ENCODE results near the gene NTRK3.

NTRK3 gene

DNA sequence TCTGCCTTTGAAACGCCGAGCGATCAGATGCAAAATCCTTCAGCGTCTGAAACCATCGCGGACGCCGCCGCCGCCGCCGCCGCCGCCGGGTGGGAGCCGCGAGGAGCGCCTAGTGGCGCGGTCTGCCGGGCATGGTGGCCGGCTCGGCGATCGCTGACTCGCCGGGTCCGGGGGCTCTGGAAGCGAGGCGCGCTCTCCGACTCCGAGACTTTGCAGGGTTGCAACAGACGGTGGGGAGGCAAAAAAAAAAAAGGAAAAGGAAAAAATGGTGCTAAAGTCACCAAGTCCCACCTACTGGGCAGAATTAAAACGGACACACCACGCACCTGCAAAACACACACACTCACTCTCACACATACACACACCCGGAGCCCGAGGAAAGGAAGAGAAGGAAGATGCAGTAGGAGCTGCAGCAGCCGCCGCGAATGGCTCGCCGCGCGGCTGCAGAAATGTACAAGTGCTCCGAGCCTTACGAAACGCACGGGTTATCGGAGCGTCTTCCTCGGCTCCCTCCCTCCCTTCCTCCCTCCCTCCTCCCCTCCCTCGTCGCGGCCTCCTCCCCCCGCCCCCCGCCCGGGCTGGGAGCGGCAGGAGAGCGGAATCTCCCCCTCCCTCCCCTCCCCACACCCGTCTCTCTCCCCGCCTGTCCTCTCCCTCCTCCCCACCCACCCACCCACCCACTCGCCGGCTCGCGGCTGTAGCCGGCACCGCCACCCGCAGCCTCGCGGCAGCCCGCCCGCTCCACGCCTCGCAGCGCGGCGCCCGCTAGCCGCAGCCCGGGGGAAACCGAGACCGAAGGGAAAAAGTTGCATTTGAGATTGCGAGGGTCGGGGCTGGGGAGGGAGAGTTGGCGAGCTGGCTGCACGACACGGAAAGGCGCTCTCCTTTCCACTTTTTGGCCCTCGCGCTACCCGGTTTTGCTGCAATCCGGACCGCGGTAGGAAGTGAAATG, at the start of gene NTRK3:
Gene NTRK3, minus strand, starts transcription at position 461 of the 952 bp plus-strand sequence. CDS start 586 bp downstream, outside the sequence.
- no peak for DNase-seq (ENCODE audit: low spot score)

DNA sequence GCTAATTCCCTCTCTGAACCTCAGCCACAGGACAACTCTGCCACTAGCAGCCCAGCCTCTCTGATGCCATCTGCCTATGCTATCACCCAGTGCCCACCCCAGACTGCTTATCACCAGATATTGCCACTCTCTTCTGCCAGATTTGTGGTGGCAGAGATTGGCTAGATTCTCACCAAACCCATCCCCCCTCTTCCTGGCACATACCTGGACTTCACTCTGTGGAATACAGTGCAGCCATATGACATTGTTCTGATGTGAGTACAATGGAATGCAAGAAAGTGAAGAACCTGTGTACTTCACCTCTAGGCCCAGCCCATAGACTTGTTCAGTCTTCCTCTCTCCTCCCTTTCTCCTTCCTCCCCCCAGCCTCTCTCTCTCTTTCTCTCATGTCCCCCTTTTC, 46.9 kb upstream of the NTRK3 start:
- DNase-seq (ENCODE audit: low spot score) = no peak

DNA sequence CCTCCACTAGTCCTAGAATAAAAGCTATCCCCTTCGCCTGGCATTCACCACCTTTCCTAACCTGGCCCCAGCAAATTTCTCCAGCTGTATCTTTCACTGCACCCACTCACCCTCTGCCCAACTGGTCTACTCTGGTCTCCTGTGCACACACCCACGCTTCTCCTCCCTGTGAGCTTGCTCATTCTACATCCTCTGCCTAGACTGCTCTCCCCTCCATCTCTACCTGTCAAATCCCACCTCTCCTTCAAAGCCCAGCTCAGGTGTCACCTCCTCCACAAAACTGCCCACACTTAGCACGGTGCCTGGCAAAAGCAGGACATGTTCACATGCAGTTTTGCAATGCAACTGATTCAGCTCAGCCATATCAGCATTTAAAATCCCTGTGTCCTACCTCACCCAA, 45.8 kb upstream of the NTRK3 start:
- DNase-seq (ENCODE audit: low spot score) = no peak

DNA sequence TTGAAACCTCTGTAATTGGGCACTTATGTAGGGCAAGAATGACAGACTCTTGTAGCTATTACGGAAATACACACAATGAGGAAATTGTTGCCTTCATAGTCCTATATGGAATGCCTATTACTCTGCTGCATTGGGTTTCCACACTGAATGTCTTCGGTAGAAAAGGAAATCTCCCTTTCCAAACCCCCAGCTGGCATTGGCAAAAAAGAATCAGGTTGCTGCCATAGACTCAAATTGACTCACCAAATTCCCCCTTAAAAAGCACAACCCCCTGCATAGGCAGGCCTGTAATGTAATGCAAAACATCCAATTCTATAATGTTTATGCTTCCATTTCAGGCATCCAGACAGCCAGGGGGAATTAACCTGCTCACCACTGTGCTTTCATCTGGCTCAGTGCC, 44.8 kb upstream of the NTRK3 start:
- DNase-seq (ENCODE audit: low spot score) = no peak

DNA sequence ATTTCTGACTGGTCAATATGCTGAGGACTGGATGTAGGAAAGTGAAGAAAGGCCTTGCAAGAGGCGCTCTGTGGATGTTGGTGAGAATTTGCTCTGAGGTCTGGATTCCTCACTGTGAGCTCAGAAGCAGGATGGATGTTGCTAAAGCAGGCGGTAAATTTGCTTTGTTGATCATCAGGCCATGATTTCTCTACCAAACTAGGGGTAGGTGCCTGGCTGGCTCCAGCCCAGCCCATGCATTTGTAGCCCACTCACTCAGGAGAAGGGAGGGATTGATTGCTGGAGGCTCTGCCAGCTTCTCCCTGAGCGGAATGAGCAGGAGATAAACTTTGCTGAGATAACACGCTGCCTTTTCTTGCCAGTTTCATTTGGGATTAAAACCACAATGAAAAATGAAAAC, 44.3 kb upstream of the NTRK3 start:
- no peak for DNase-seq (ENCODE audit: low spot score)

DNA sequence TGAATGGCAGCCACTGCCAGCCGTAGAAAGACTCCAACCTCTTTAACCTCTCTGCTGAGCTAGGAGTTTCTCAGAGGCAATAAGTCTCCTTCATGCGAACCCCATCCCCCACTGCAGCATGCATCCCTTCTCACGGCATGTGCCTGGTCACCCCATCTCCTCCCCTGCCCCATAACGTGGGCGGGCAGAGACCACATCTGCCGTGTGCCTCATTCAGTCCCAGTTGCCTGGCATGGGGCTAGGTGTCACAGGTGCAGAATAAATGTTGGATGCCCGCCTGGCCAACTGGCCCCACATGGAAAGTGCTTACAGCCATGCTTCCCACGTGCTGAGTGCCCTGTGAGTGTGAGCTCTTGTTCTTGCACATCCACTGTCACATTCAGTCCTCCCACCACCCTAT, 43.5 kb upstream of the NTRK3 start:
- no peak for DNase-seq (ENCODE audit: low spot score)

DNA sequence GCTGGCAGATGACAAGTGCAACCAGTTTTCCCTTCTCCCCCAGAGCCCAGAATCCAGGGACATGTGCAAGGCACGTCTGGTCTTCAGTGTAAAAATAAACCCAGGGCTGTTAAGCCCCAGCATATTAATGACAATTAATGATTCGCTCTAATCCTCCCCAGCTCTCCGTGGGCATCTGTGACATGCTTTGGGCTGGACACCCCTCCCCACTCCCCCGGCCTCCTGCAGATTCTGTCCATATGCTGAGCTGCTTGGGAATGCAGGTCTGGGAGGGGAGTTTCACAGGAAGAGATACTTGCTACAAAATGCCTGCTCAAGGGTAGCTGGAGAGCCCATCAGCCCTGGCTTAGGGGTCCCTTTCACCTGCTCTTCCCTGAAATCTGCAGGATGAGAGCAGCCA, 43.0 kb upstream of the NTRK3 start:
- DNase-seq (ENCODE audit: low spot score) = no peak

DNA sequence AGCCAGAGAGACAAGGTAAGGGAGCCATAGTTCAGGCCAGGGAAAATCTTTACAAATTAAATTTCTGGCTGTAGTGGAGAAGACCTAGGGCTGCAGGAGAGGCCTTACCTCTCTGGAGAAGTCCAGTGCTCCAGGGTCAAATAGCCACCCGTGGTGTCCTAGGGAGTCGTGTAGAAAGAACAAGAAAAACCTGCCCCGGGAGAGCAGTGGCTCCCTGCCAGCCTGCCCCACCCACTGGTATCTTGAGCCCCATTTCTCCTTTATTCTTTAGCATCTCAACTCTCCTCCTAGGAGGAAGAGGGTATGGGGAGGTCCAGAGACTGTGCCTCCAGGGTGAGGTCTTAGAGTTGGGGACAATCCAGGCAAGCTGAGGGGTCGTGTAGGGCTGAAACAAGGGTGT, 32.1 kb upstream of the NTRK3 start:
- DNase-seq (ENCODE audit: low spot score) = no peak

DNA sequence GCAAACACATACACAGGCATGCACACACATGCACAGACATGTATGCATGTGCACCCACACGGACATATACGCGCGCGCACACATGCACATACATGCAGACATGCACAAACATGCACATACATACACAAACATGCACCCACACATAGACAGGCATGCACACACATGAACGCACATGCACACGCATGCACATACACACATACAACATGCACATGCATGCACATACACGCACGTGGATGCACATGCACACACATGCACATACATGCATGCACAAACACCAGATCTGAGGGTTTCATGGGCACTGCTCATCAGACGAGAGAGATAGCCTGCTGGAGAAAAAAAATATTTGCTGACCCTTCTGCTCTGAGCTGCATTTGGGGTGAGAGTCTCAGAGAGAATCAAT, 31.7 kb upstream of the NTRK3 start:
- no peak for DNase-seq (ENCODE audit: low spot score)

DNA sequence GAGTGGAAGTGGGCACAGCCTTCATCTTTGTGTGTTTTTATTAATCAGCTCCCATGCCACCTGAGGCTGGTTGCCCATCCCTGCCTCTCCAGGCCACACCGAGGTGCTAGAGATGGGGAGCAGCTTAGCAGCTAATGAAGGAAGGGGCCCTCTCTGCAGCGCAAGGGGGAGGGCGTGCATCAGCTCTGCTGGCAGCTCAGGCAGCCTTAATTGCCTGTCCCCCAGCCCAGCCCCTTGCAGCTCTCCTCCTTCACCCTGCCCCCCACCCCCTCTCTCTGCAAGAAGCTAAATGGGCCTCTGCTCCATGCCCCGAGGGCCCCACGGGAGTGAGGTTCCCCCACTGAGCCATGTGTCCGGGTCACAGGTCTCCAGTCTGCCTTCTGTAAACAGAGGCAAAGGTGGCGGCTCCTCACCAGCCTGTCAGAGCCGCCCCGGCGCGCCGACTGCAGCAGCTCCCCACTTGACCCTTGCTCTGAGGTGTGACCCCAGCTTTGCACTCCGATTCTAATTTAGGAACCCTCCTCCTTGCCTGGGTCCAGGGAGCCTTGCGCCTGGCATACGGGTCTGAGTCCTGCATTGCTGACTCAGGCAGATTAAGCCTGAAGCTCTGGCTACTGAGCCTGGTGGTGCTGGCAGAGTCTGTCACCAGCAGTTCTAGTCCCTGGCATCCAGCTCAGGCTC, 27.9 kb upstream of the NTRK3 start:
- DNase-seq (ENCODE audit: low spot score) = no peak

DNA sequence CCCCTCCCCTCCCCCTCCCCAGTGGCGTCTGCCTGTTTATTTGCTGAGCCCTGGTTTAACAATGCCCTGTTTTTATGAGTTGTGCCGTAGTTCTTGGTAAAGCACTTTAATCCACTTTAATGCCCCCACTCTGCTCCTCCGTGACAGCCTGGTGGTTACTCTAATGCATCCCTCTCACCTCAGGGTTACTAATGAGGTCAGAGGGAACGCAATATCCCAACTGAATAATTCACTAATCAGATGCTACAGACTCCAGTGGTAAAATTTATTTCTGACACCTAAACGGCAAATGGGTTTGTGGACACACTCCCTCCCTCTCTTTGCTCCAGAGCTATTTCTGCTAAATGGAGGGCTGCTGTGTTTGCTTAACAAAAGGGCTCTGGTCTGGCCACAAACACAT, 26.1 kb upstream of the NTRK3 start:
- DNase-seq (ENCODE audit: low spot score) = no peak

DNA sequence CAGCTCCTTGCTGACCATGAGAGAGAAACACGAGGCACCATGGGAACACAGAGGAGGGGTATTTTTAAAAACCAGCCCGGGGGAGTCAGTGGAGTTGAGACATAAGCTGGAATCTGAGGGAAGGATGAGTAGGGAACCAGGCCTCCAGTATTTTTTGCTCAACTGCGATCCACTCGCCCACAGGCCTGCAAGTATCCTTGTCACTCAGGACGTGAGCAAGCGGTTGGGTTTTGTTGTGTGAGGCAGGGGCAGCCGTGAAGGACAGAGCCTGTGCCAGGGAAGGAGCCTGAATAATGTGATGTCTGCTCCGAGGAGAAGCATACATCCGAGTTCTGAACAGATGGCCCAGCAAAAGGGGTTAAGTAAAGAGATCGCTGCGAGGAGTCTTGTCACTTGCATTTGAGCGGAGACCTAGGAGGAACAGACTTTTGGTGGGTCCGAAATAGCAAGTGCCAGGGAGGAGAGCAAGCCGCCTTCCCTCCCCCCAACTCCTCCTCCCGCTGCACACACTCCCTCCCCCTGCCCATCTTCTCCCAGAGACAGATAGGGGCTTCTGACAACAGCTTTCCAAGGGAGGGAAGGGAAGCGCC, 20.4 kb upstream of the NTRK3 start:
- DNase-seq (ENCODE audit: low spot score) = no peak

DNA sequence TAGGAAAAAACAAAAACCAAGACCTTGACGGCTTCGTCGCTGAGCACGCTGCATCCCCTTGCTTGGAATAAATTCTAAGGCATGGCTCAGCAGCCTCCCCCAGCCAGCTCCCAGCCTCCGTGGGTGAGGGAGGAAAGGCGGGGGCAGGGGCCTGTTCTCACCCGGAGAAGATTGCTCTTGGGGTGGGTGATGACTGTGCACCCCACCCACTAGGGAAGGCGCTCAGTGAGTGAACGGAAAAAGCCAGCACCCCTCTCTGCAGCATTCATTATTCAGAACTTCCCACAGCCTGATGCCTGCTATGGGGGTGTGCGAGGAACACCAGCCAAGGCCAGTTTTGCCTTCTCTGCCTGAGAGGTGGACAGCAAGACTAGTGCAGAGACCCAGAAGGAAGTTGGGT, 19.3 kb upstream of the NTRK3 start:
- DNase-seq (ENCODE audit: low spot score) = no peak

DNA sequence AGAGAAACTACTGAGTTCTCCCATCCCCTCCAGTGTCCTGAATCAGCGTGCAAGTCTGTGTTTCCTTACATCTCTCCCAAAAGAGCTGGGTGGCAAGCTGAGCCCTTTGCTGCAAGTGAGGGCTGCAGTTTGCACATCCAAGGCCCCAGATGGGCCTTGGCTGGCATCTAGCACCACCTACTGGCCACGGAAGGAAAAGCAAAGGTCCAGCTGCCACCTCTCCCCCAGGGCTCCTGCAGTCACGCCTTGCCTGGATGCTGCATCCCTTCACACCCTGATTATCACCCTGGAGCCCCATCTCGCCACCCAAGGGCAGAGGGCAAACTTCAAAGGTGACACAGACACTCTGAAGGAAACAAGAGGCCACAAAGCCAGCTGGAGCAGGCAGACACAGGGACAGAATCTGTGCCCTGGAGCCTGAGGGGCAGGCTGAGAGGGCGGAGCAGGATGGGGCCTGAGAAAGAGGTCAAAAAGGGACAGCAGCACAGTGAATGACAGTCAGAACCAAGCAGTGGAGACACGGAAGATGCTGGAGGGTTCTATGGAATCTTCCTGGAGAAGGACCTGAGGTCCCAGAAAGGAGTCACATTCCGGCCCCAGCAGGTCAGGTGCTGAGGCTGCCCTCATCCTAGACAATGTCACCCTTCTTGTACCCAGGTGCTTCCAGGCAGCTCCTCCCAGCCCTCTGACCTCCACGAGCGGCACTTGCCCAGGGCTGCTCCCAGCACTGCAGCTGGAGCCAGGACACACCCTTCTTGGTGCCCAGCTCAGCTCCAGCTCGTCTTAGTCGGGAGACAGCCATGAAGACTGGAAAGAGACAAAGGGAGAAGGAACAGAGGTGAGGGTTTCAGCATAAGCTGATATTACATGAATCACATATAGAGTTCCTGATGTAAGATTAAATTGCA, 18.3 kb upstream of the NTRK3 start:
- peak; percentile 38 for DNase-seq (ENCODE audit: low spot score)

DNA sequence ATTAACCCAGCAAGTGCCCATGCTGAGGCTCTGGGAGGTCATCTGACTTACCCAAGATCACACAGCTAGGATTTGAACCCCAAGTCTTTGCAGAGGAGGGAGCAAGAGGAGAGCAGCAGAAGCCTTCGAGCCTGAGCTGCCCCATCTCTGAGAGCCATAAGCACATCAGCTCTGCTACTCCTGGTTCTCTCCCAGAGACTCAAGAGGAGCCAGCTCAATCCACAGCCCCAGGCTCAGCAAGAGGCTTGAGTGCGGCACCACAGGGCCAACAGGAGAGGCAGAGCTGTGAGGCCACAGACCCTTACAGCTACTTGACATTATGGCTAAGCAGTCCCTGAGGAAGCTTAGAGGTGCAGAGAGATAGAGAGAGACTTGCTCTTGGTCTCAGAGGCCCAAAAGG, 15.9 kb upstream of the NTRK3 start:
- no peak for DNase-seq (ENCODE audit: low spot score)

DNA sequence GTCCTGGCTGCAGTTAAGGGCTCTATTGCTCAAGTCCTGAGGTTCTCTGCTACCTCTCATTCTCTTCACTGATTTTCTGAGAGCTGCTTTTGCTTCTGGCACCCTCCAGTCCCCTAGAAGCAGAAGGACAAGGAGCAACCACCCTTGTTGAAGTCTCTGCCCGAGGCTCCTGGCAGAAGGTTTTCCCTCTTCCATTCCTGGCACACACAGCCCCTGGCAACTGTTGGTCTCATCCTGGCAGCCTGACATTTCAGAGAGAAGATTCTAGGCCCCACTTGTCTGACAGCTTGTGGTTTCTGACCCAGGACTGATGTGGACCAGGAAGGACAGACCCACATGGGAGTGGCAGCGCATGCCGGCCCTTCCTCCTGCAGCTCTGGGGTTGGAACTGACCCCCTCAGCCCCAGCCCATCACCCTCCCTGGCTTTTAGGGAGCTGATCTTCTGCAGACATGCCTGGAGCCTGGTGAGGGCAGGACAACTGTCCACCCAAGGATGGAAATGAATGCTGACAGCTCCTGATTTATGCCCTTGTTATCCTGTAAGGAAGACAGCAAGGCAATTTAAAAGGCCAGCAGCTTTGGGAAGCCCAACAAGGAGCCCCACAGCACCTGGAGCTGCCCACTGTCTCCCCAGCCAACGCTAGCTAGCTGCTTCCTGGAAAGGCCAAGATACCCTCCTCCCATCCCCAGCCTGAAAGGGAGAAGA, 13.0 kb upstream of the NTRK3 start:
- DNase-seq (ENCODE audit: low spot score) = no peak

DNA sequence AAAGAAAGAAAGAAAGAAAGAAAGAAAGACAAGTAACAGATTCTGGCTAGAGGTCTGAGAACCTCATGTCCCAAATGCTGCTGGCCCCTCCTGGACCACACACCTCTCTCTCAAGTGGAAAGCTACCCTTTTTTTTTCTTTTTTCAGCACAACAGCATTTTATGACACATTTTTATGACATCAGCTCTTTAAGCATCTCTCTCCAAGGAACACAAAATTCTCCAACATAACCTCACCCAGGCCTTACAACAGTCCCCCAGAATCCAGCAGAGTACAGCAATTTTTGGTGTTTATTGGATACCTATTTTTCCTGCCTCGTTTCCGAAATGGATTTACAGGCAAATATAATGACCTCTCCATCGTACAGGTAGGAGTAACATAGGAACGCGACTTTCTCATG, 11.2 kb upstream of the NTRK3 start:
- no peak for DNase-seq (ENCODE audit: low spot score)

DNA sequence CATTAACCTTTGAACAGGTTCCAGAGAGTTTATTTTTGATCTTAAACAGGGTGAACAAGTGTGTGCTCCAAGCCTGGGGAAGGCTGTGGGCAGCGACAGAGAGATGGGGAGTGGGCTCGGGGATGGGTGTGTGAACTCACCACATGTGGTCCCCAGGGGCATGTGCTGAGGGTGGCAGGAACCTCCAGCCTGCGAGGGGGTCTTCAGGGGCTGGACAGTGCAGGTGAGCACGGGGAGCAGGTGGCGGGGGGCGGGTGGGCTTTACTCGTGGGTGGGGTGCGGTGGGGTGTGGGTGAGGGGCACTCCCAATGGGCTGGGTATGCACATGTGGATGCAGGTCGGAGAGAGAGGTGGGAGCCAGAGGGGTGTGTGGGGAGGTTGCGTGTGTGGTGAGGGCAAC, 9.6 kb upstream of the NTRK3 start:
- DNase-seq (ENCODE audit: low spot score) = no peak

DNA sequence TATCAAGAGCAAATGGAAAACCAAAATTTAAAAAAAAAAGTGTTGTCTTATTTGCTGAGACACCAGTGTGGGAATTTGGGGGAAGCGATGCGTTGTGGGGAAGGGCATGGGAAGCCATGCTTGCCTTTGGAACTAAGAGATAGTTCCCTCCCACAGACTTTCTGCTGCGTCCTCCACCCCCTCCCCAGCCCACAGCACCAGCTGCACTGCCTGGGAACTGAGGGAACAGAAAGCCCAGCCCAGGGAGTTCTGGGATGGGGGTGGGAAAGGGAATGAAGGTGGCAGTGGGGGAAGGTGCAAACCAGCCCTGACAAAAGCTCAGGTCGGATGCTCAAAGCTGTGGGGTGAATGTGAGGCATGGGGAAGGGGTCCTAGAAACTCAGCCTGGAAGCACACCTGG, 8.1 kb upstream of the NTRK3 start:
- no peak for DNase-seq (ENCODE audit: low spot score)

DNA sequence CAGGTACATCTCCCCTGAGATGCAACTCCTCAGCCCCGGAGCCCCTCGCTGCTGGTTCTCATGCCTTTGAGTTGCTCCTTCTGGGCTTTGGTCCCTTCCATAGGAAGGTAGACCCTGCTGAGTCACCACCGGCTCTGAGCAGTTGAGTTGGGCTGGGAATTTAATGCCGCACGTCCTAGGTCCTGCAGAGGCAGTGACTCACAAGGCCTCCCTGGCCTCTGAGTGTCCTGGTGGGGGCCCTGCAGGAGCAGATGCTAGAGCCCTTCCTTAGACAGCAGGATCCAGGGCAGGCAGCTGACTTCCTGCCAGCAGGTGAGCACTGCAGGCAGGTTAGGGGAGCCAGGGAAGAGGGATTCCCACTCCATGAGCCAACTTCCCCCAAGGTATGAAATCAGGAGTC, 5.5 kb upstream of the NTRK3 start:
- no peak for DNase-seq (ENCODE audit: low spot score)

DNA sequence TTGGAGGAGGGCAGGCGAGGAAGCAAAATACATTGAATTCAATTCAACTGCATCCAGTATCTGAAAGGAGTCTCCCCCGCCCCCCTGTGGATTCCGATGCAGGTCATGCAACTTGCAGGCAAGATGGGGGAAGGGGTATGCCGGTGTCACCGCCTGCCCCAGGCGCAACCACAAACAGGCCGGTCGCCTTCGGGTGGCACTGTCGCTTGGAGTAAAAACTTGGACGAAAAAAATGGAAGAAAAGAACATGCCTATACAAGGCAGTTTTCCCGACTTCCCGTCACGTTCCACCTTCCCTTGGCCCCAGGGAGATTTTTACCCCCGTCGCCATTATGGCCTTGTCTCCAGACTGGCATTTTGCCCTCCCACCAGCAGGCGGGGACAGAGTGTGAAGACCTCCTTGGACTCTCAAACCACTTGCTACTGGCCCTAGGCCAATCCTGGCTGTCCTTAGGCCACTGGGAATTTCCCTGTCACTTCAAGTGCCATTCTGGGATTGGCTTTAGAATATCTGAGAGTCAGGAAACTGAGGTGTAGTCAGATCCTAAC, 1.6 kb upstream of the NTRK3 start:
- DNase-seq (ENCODE audit: low spot score) = no peak
